HCT116 (cell line): ENCODE data around the gene KISS1R. TPM values are rescaled to one million over a fixed set of nuclear protein-coding genes. Genes with fewer than 3 reads are reported as not detected.
"Not testable (repeated sequence)": the region's sequence is repeated elsewhere in the genome, so short reads cannot be mapped to it uniquely, and the experiment has no call there.

ENCODE experiments used
- ATAC-seq: fragments of 200-7000 bp; cut with Tn5 transposase; 2 replicates; pipeline ENCODE4 v1.9.1; 2020; ENCODE audit warnings: mild to moderate bottlenecking, moderate library complexity
- BruUV-seq: library from RNA; stranded (reverse); fragments of 400-500 nt; replicated peaks from 2 replicates; lab custom pipeline; 2021; lab: Mats Ljungman, UMichigan
- CTCF ChIA-PET: fragments of 300-600 bp; sonication (Branson Sonifier 250); formaldehyde crosslinking; loops from one replicate; lab custom pipeline; 2021; ENCODE audit warnings: antibody characterized with exemption; lab: Charles Lee
- POLR2A ChIA-PET: fragments of 300-600, 350-600 bp; sonication (Branson Sonifier 250); formaldehyde crosslinking; loops from one replicate; lab custom pipeline; 2021; ENCODE audit warnings: antibody characterized with exemption; lab: Charles Lee
- RAD21 ChIA-PET, 2 experiments: fragments of 300-600 bp; sonication (Branson Sonifier 250); formaldehyde crosslinking; loops; one replicate each; lab custom pipeline; 2023; ENCODE audit warnings: low total read pairs in 2 of 2; ENCODE audit not compliant: uncharacterized antibody in 2 of 2, unreplicated experiment in 2 of 2, low non-redundant PET in 1 of 2; lab: Charles Lee
- DNase-seq: peaks from one replicate; pipeline ENCODE4 v3.0.0-alpha.2; 2010; ENCODE audit warnings: low read depth, low spot score
- H2AFZ ChIP-seq: fragments of 200-600 bp; shearing (Covaris generic), sonication (generic); 2 replicates; pipeline ENCODE4 v1.6.1; 2017; ENCODE audit warnings: low read depth, mixed run types, mixed read lengths, antibody characterized with exemption, low read length; ENCODE audit not compliant: poor library complexity, severe bottlenecking
- H3K27ac ChIP-seq: 2 replicates; pipeline ENCODE4 v1.5.1; 2012; ENCODE audit warnings: low read depth, low read length
- H3K27me3 ChIP-seq: fragments of 200-600 bp; sonication (generic); 2 replicates; pipeline ENCODE4 v1.6.1; 2016; ENCODE audit warnings: mixed run types, low read length, mixed read lengths; ENCODE audit not compliant: insufficient read depth
- H3K36me3 ChIP-seq, 2 experiments: fragments of 200-500 bp in 1 of 2; fragments of 200-600 bp in 1 of 2; sonication (Bioruptor generic) in 1 of 2; sonication (generic) in 1 of 2; 2 replicates each; pipeline versions ENCODE4 v1.5.1 to v1.6.1; 2014 to 2016; ENCODE audit warnings: low read length in 2 of 2, inconsistent platforms in 1 of 2, mixed read lengths in 1 of 2, mixed run types in 1 of 2; ENCODE audit not compliant: insufficient read depth in 2 of 2, control insufficient read depth in 1 of 2
- H3K4me1 ChIP-seq, 2 experiments: fragments of 200-600 bp in 1 of 2; sonication (generic) in 1 of 2; 2 replicates each; pipeline versions ENCODE4 v1.5.1 to v1.6.1; 2012 to 2017; ENCODE audit warnings: low read length in 2 of 2, inconsistent platforms in 1 of 2, mild to moderate bottlenecking in 1 of 2, mixed read lengths in 1 of 2, mixed run types in 1 of 2, moderate library complexity in 1 of 2; ENCODE audit not compliant: insufficient read depth in 2 of 2, control insufficient read depth in 1 of 2
- H3K4me2 ChIP-seq: fragments of 200-600 bp; sonication (generic); 2 replicates; pipeline ENCODE4 v1.6.1; 2017; ENCODE audit warnings: mixed run types, low read length, mixed read lengths
- H3K4me3 ChIP-seq, 2 experiments: fragments of 200-600 bp in 1 of 2; sonication (generic) in 1 of 2; replicated peaks in 1 of 2; 2 replicates each; pipeline ENCODE4 v1.5.1; 2011 to 2016; ENCODE audit warnings: low read length in 2 of 2, control low read depth in 1 of 2, low read depth in 1 of 2, mild to moderate bottlenecking in 1 of 2, mixed read lengths in 1 of 2, mixed run types in 1 of 2
- H3K79me2 ChIP-seq: fragments of 200-600 bp; sonication (generic); 2 replicates; pipeline ENCODE4 v1.6.1; 2017; ENCODE audit warnings: mild to moderate bottlenecking, mixed run types, low read length, moderate library complexity, mixed read lengths; ENCODE audit not compliant: insufficient read depth
- H3K9ac ChIP-seq: fragments of 200-600 bp; sonication (generic); 2 replicates; pipeline ENCODE4 v1.6.1; 2016; ENCODE audit warnings: low read length, mixed read lengths
- H3K9me2 ChIP-seq: fragments of 200-600 bp; sonication (generic), shearing (Covaris generic); 2 replicates; pipeline ENCODE4 v1.6.1; 2017; ENCODE audit warnings: mixed run types, mild to moderate bottlenecking, moderate library complexity; ENCODE audit not compliant: insufficient read depth
- H3K9me3 ChIP-seq, 2 experiments: fragments of 200-500 bp in 1 of 2; fragments of 200-600 bp in 1 of 2; sonication (Bioruptor generic) in 1 of 2; sonication (generic) in 1 of 2; 2 replicates each; pipeline ENCODE4 v1.6.1; 2014 to 2017; ENCODE audit warnings: low read length in 2 of 2, mixed read lengths in 2 of 2, inconsistent platforms in 1 of 2, low read depth in 1 of 2, mild to moderate bottlenecking in 1 of 2, mixed run types in 1 of 2, moderate library complexity in 1 of 2; ENCODE audit not compliant: control insufficient read depth in 1 of 2, insufficient read depth in 1 of 2
- H4K20me1 ChIP-seq: fragments of 200-600 bp; sonication (generic), shearing (Covaris generic); 2 replicates; pipeline ENCODE4 v1.6.1; 2017; ENCODE audit warnings: mixed run types, mild to moderate bottlenecking, moderate library complexity; ENCODE audit not compliant: insufficient read depth
- CEBPB ChIP-seq: IDR thresholded peaks from 2 replicates; pipeline ENCODE4 v1.6.1; 2012; ENCODE audit warnings: low read depth
- EZH2 ChIP-seq: fragments of 200-600 bp; sonication (generic); IDR thresholded peaks from 2 replicates; pipeline ENCODE4 v1.6.1; 2017; ENCODE audit warnings: antibody characterized with exemption, mixed run types
- FOSL1 ChIP-seq: IDR thresholded peaks from 2 replicates; pipeline ENCODE4 v1.6.1; 2012; ENCODE audit warnings: low read depth
- JUND ChIP-seq: IDR thresholded peaks from 2 replicates; pipeline ENCODE4 v1.6.1; 2012
- POLR2A ChIP-seq: IDR thresholded peaks from 2 replicates; pipeline ENCODE4 v1.7.0; 2011; ENCODE audit warnings: borderline replicate concordance; ENCODE audit not compliant: insufficient read depth, insufficient read length; ENCODE audit errors: extremely low read depth
- POLR2AphosphoS5 ChIP-seq: IDR thresholded peaks from 2 replicates; pipeline ENCODE4 v1.6.1; 2011; ENCODE audit warnings: mild to moderate bottlenecking, low read depth, low read length, moderate library complexity
- SIN3A ChIP-seq: IDR thresholded peaks from 2 replicates; pipeline ENCODE4 v1.6.1; 2012; ENCODE audit warnings: low read depth
- ZFX ChIP-seq: fragments of 450-650 bp; IDR thresholded peaks from 2 replicates; pipeline ENCODE4 v1.6.1; 2017
- intact Hi-C: fragments of 100-400 bp; cut with micrococcal nuclease; formaldehyde crosslinking; loops from 2 replicates; pipeline ENCODE4 v1.10.0; 2022
- total RNA-seq: library from RNA; stranded (reverse); gene quantifications from one replicate; pipeline ENCODE4 v1.2.1, GENCODE V29; 2021; ENCODE audit not compliant: unreplicated experiment
- TF ChIP-seq, protein P1 (sequence below), 3 experiments: fragments of 200-600 bp in 1 of 3; sonication (generic) in 1 of 3; IDR thresholded peaks in 2 of 3; conservative IDR thresholded peaks in 1 of 3; 2 replicates each; pipeline ENCODE4 v1.5.1; 2012 to 2017; ENCODE audit warnings: low read depth in 2 of 3, low read length in 2 of 3, antibody characterized with exemption in 1 of 3, borderline replicate concordance in 1 of 3, control low read depth in 1 of 3, mild to moderate bottlenecking in 1 of 3, mixed read lengths in 1 of 3, mixed run types in 1 of 3, moderate library complexity in 1 of 3; ENCODE audit not compliant: insufficient read depth in 1 of 3

KISS1R gene
- total RNA-seq, 1 experiment from 2014 or later: 5.9 TPM

DNA sequence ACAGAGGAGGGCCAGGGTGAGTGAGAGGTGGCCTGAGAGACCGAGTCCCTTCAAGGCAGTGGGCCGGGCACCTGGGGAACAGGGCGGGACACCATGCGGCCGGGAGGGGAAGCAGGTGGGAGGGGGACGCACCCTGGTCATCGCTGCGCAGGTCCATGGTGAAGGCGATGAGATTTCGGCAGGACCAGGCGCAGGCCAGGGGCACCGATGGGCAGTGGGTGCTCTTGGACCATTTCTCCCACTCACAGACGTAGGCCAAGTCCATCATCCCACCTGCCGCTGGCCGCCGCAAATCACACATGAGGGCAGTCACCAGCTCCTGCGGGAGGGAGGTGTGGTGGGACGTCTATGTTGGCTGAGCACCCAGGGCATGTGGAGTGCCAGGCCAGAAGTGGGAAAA, 26.3 kb upstream of the KISS1R start:
- Histone ChIP-seq H3K36me3 (peaks cover 9 to 19% of the 10 kb centered on the region in 2 experiments; a peak in 3 of 4 replicates), H3K4me2 (no peak overlapping the region), H3K27ac (no peak overlapping the region; the same call in 1 of the 2 replicates)
- POLR2A ChIA-PET: no interaction called here
- TF ChIP-seq ZFX: no peak
- no peak for TF ChIP-seq POLR2AphosphoS5
- no peak for TF ChIP-seq FOSL1
- TF ChIP-seq, protein P1, sequence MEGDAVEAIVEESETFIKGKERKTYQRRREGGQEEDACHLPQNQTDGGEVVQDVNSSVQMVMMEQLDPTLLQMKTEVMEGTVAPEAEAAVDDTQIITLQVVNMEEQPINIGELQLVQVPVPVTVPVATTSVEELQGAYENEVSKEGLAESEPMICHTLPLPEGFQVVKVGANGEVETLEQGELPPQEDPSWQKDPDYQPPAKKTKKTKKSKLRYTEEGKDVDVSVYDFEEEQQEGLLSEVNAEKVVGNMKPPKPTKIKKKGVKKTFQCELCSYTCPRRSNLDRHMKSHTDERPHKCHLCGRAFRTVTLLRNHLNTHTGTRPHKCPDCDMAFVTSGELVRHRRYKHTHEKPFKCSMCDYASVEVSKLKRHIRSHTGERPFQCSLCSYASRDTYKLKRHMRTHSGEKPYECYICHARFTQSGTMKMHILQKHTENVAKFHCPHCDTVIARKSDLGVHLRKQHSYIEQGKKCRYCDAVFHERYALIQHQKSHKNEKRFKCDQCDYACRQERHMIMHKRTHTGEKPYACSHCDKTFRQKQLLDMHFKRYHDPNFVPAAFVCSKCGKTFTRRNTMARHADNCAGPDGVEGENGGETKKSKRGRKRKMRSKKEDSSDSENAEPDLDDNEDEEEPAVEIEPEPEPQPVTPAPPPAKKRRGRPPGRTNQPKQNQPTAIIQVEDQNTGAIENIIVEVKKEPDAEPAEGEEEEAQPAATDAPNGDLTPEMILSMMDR (IDR thresholded peaks at IDR 0.05 in 2 of 3, conservative IDR thresholded peaks at IDR 0.05 in 1 of 3; ENCODE audit: borderline replicate concordance in 1 of 3, insufficient read depth in 1 of 3, low read depth in 2 of 3, low read length in 2 of 3): no peak
- TF ChIP-seq EZH2: no peak
- TF ChIP-seq POLR2A: no peak
- TF ChIP-seq CEBPB: no peak
- no peak for TF ChIP-seq JUND
- TF ChIP-seq SIN3A: no peak
- TF ChIP-seq, all 23 proteins: peak for 0
- no peak for ATAC-seq
- Histone ChIP-seq H3K27me3 (no peaks in the 10 kb centered on the region), H3K4me3 (no peak overlapping the region), H2AFZ (no peak overlapping the region), H3K9me3 (no peaks in the 10 kb centered on the region), H3K79me2 (peaks cover 12% of the 10 kb centered on the region; the same call in 1 of the 2 replicates), H4K20me1 (no peaks in the 10 kb centered on the region), H3K9ac (no peak overlapping the region), H3K4me1 (peaks cover 0 to 13% of the 10 kb centered on the region in 2 experiments; a peak in 2 of 4 replicates), H3K9me2 (no peaks in the 10 kb centered on the region)
- RAD21 ChIA-PET: no interaction called here
- CTCF ChIA-PET: no interaction called here
- no peak for DNase-seq
- intact Hi-C loops: no loop called here
- no TSS peak for BruUV-seq

DNA sequence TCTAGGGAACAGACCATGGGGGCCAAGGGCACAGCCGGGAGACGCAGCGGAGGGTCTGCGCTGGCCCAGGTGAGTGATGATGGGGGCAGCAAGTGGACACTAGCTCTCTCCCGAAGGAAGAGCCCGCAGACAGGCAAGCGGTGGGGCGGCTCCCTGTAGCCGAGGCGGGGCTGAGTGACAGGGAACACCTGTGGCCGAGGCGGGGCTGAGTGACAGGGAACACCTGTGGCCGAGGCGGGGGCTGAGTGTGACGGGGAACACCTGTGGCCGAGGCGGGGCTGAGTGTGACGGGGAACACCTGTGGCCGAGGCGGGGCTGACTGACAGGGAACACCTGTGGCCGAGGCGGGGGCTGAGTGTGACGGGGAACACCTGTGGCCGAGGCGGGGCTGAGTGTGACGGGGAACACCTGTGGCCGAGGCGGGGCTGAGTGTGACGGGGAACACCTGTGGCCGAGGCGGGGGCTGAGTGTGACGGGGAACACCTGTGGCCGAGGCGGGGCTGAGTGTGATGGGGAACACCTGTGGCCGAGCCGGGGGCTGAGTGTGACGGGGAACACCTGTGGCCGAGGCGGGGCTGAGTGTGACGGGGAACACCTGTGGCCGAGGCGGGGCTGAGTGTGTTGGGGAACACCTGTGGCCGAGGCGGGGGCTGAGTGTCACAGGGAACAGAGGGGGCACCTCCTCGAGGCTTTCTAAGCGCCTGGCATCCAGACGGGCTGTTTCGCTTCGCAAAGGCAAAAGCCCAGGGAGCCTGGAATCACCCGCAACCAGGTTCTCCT, 25.5 kb upstream of the KISS1R start:
- POLR2A ChIA-PET, H3K9me2 ChIP-seq, CTCF ChIA-PET, ATAC-seq, H2AFZ ChIP-seq, intact Hi-C loops, H3K27me3 ChIP-seq, H4K20me1 ChIP-seq, BruUV-seq, DNase-seq, RAD21 ChIA-PET, H3K9me3 ChIP-seq: not testable (repeated sequence)
- Histone ChIP-seq H3K4me3 (peak overlapping the region; percentile 83 to 85), H3K36me3 (peaks cover 7 to 19% of the 10 kb centered on the region in 2 experiments; a peak in 3 of 4 replicates), H3K9ac (peak overlapping the region; percentile 87), H3K4me2 (peak overlapping the region; percentile 80), H3K27ac (peak overlapping the region; percentile 82), H3K79me2 (peaks cover 12% of the 10 kb centered on the region; the same call in 1 of the 2 replicates), H3K4me1 (peaks cover 0 to 13% of the 10 kb centered on the region in 2 experiments; a peak in 2 of 4 replicates)
